Left ventricle myocardium inferior (tissue), 1 donor: ENCODE results near the gene CFAP52. TPM values are rescaled to one million over a fixed set of nuclear protein-coding genes. Genes with fewer than 3 reads are reported as not detected.
A peak's percentile ranks its signal among the peaks of the same experiment; 100 is the strongest.
"Not testable (repeated sequence)": the region's sequence is repeated elsewhere in the genome, so short reads cannot be mapped to it uniquely, and the experiment has no call there.

Source experiments
- DNase-seq: peaks from one replicate; pipeline ENCODE4 v3.0.0-alpha.2; 2020
- H3K27ac ChIP-seq: fragments of 200-600 bp; replicated peaks from 2 replicates; pipeline ENCODE4 v1.8.0; 2021
- H3K27me3 ChIP-seq: fragments of 200-600 bp; 2 replicates; pipeline ENCODE4 v1.8.0; 2021; ENCODE audit warnings: low read depth
- H3K36me3 ChIP-seq: fragments of 200-600 bp; 2 replicates; pipeline ENCODE4 v1.8.0; 2021
- H3K4me1 ChIP-seq: fragments of 200-600 bp; 2 replicates; pipeline ENCODE4 v1.8.0; 2021
- H3K4me3 ChIP-seq: fragments of 200-600 bp; 2 replicates; pipeline ENCODE4 v1.8.0; 2021; ENCODE audit warnings: mild to moderate bottlenecking, moderate library complexity
- H3K9me3 ChIP-seq: fragments of 200-600 bp; replicated peaks from 2 replicates; pipeline ENCODE4 v1.8.0; 2021
- CTCF ChIP-seq: fragments of 200-600 bp; IDR thresholded peaks from 2 replicates; pipeline ENCODE4 v1.8.0; 2021; ENCODE audit warnings: antibody characterized with exemption, mild to moderate bottlenecking, borderline replicate concordance
- intact Hi-C: fragments of 100-400 bp; cut with micrococcal nuclease; formaldehyde crosslinking; loops from one replicate; pipeline ENCODE4 v1.11.0; 2022
- total RNA-seq: library from RNA; stranded (reverse); fragmentation: NEBNext Ultra II Directional; extraction: Animal tissue kit (Norgen Biotek cat#: 25700); gene quantifications from one replicate; pipeline ENCODE4 v1.2.1, GENCODE V29; 2021
- donor health status: DM: no; HTN: yes; CAD: no; lungs with severe emphysema.

CFAP52 gene
- total RNA-seq, 1 donor from 2014 or later, result not detected

GRCh38 chr17:9544221-9544620 is 32.2 kb upstream of the CFAP52 start:
- no peak for TF ChIP-seq CTCF
- no peak for DNase-seq
- Histone ChIP-seq H3K27ac (no peak overlapping the region), H3K36me3 (peaks cover 12% of the 10 kb centered on the region), H3K4me3 (no peak overlapping the region), H3K4me1 (no peaks in the 10 kb centered on the region), H3K9me3 (no peaks in the 10 kb centered on the region), H3K27me3 (no peaks in the 10 kb centered on the region)
- intact Hi-C loops, result no loop called here

- Histone ChIP-seq H3K27me3 (no peaks in the 10 kb centered on the region), H3K4me1 (no peaks in the 10 kb centered on the region), H3K27ac (no peak overlapping the region), H3K36me3 (peaks cover 6% of the 10 kb centered on the region), H3K9me3 (no peaks in the 10 kb centered on the region), H3K4me3 (no peak overlapping the region)
- intact Hi-C loops, result no loop called here
- no peak for TF ChIP-seq CTCF
- DNase-seq, result no peak
These were observed 27.2 kb upstream of the CFAP52 start for GRCh38 chr17:9549215-9549614.

- peaks cover 9% of the 10 kb centered on the region for H3K36me3 ChIP-seq
- H3K4me1 ChIP-seq, result peaks cover 5% of the 10 kb centered on the region
- intact Hi-C loops, result no loop called here
- H3K27me3 ChIP-seq, result no peaks in the 10 kb centered on the region
- H3K9me3 ChIP-seq, result no peaks in the 10 kb centered on the region
- DNase-seq, result no peak
- H3K4me3 ChIP-seq, result no peak overlapping the region
- TF ChIP-seq CTCF, result no peak
- no peak overlapping the region for H3K27ac ChIP-seq
These were observed 23.3 kb upstream of the CFAP52 start for GRCh38 chr17:9553181-9553580.

- Histone ChIP-seq H3K4me3 (no peak overlapping the region), H3K27ac (no peak overlapping the region), H3K4me1 (peaks cover 5% of the 10 kb centered on the region), H3K27me3 (no peaks in the 10 kb centered on the region), H3K9me3 (no peaks in the 10 kb centered on the region), H3K36me3 (peaks cover 9% of the 10 kb centered on the region)
- no peak for TF ChIP-seq CTCF
- DNase-seq, result no peak
- intact Hi-C loops, result no loop called here
These were observed 22.8 kb upstream of the CFAP52 start for GRCh38 chr17:9553596-9553995.

- H3K27ac ChIP-seq, H3K27me3 ChIP-seq, intact Hi-C loops, H3K36me3 ChIP-seq, H3K4me1 ChIP-seq, DNase-seq, H3K9me3 ChIP-seq, H3K4me3 ChIP-seq: not testable (repeated sequence)
- peak; percentile 39 for TF ChIP-seq CTCF
These were observed 21.7 kb upstream of the CFAP52 start for GRCh38 chr17:9554715-9555114.
